SIG-M5 treated with dmso at 0.1 percent for 504 hours (cell line): ENCODE results near the gene BAD.
A peak's percentile ranks its signal among the peaks of the same experiment; 100 is the strongest.

Experiments
- DNase-seq: peaks from one replicate; lab custom pipeline; 2025; ENCODE audit not compliant: unreplicated experiment; lab: John Stamatoyannopoulos, UW

Gene BAD

GRCh38 chr11:64261556-64262080 lies 22.8 kb downstream of the BAD start:
- no peak for DNase-seq

GRCh38 chr11:64260147-64260708 lies 24.2 kb downstream of the BAD start:
- no peak for DNase-seq

- no peak for DNase-seq
Observed at GRCh38 chr11:64259533-64260067, 24.9 kb downstream of the BAD start.

DNA sequence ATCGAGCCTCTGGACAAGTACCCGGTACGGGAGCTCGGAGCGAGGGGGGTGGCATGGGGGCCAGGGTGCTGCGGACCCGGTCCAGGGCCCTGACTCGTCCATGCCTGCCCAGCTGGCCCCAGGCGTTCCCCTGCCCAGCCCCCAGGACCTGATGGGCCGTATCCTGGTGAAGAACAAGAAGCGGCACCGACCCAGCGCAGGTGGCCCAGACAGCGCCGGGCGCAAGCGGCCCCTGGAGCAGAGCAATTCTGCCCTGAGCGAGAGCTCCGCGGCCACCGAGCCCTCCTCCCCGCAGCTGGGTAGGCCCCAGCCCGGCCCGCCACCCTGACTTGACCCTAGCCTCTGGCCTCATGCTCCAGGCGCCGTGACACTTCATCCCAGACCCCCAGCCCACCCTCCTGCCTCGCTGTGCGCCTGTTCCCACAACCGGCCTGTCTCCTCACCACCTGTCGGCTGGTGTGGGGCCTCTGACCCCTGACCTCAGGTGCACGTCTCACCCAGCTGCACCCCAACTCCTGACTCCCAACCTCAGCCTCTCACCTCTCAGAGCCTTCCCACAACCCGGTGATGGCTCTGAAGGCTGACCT lies 25.4 kb downstream of the BAD start:
- no peak for DNase-seq

DNA sequence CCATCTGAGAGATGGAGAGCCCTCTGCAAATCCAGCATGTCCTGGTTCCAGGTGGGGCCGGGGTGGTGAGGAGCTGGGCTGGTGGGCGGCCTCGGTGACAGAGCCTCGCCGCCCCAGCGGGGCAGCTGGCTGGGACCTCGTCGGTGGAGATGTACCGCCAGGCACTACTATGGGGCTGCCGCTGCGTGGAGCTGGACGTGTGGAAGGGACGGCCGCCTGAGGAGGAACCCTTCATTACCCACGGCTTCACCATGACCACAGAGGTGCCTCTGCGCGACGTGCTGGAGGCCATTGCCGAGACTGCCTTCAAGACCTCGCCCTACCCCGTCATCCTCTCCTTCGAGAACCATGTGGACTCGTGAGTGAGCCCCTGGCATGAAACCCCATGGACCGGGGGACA lies 26.1 kb downstream of the BAD start:
- no peak for DNase-seq

- no peak for DNase-seq
Observed at GRCh38 chr11:64256300-64256699, 28.2 kb downstream of the BAD start.

DNA sequence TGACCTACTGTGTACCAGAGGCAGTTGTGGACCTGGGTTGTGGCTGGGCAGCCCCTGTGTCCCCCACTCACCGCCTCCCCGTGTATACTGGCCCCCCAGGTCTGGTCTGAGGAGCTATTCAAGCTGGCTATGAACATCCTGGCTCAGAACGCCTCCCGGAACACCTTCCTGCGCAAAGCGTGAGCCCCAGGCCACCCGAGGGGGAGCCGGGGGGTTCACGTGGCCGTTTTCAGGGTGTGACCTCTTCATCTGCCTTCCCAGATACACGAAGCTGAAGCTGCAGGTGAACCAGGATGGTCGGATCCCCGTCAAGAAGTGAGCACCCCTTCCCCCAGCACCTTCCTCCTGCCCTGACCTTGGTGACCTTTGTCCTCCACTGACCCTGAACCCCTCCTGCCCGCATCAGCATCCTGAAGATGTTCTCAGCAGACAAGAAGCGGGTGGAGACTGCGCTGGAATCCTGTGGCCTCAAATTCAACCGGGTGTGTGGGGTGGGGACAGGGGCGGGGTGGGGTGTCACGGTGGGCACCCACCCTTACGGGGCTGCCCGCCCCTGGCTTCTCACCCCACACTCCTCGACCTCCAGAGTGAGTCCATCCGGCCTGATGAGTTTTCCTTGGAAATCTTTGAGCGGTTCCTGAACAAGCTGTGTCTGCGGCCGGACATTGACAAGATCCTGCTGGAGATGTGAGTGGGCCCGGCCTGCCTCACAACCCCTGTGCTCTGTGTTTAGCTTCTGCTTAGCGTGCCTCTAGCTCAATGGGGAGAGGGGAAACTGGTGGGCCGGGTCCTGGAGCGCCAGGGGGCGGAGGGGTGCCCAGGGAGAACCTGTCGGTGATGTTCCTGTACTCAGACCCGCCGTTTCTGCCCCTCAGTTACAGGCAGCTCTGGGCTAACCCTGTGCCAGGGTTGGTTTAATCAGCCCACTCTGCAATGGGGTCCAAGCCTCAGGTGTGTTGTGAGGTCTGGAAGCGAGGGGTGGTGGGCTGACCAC lies 29.0 kb downstream of the BAD start:
- DNase-seq, result no peak

GRCh38 chr11:64254326-64254725 lies 30.1 kb downstream of the BAD start:
- DNase-seq, result no peak

DNA sequence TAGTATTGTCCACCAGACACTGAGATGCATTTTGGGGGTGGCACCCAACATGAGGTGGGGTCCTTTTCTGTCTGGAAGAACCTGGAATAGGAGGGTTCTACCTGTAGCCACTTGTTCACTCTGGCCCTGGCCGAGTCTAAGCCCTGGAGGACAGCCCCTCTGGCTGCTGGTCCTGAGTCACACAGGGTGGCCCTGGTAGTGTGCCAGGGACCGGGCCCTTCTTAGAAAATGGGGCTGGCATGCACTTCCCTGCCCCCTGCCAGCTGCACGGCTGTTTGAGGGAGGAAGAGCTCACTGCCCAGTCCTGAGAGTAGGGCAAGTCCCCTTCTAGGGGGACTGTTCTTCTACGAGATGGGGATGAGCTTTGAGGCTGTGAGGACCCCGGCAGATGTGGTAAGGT lies 31.0 kb downstream of the BAD start:
- DNase-seq, result no peak

- no peak for DNase-seq
Observed at GRCh38 chr11:64253043-64253442, 31.4 kb downstream of the BAD start.

DNA sequence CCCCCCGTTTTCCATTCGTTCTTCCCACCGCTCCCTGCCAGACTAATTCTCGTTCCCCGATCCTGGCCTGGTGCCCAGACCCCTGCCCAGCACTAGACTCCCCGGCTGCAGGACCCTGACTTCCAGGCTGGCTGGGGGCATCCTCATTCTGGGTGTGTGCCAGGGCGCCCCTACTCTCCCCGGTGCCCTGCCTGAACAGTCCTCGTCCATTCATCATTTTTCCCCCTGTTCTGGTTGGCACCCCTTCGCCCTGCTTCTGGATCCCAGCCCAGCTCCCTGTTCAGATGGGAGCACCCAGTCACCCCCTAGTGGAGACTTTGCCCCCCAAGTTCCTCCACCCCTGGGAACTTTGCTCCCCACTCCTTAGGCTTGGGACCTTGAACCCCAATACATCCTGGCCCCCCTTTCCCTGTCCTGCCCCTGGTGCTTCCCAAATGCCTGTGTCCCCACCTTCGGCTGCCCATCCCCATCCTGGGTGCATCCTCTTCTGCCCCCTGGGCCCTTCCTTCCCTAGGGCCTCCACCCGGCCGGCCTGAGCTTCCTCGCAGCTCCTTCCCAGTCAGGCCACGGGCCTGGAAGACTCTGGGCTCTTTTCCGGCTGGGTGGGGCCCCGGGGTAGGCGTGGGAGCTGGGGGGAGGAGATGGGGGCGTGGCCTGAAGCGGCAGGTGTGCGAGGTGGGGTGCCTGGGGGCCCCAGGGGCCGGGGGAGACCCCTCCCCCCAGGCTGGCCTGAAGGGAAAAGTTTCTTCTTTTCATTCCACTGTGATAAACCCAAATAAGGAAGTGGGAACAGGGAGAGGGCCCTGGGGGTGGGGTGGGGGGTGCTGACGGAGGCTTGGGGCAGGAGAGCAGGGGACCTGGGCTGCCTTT lies 32.2 kb downstream of the BAD start:
- peak; percentile 15 for DNase-seq

- DNase-seq, result no peak
Observed at GRCh38 chr11:64251753-64252002, 32.8 kb downstream of the BAD start.

- DNase-seq, result no peak
Observed at GRCh38 chr11:64251016-64251752, 33.3 kb downstream of the BAD start, which contains the start of gene PLCB3. TSS of gene PLCB3 (plus strand) at chr11:64251530. CDS start at chr11:64251650, 120 bp downstream.

GRCh38 chr11:64250415-64251015 lies 34.0 kb downstream of the BAD start:
- DNase-seq, result no peak

- DNase-seq, result no peak
Observed at GRCh38 chr11:64249563-64250414, 34.7 kb downstream of the BAD start.

GRCh38 chr11:64249038-64249437 lies 35.4 kb downstream of the BAD start:
- DNase-seq, result no peak

DNA sequence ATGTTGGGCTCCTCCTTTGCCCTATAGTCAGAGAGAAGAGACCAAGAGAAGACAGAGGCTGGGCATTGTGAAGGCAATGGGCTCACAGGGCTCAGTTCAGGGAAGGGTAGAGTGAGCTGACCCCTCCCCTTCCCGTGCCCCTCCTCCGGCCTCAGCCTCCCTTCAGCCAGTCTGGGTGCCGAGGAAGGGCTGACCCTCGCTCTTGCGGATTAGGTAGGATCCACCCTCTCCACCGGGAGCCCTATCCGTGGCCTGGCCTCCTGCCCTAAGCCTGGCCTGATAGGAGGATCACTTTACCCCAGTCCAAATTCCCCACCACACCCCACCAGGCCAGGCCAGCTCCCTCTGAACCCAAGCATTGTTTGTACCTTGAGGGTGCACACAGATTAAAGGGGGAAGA lies 35.9 kb downstream of the BAD start:
- DNase-seq, result no peak

DNA sequence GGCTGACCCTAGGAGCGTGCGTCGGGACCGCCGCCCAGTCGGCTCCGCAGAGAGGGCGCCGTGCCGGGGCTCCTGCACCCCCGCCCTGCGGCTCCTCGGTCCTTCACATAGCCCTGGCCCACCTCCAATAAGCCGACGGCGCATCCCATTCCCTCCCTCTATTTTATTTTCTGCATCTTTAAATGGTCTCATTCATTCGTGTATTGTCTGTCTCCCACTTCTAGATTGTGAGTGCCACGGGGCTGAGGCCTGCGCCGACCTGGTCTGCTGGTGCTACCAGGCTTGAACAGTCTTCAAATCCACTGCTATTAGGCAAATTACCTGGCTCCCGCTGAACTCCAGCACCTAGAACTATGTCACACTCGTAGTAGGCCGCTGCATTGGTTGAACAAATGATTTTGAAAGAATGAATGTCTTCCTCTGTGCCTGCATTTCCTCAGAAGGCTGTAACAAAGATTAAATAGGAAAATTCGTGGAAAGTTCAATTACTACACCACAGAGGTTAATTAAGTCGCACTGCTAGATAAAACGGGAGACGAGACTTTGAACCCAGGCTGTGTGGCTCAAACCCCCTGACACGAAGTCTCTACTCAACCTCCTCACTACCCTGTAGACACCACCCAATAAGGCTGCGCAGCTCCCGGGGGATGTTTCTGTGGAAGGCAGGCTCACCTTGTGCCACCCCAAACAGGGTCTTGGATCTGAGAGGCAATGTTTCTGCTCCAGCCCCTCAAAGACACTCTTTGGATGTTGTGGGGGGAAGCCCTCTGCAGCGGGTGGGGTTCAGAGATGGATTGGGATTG lies 36.5 kb downstream of the BAD start:
- no peak for DNase-seq
